ENCODE measurements around the gene SRP14.
"Not testable (repeated sequence)": the region's sequence is repeated elsewhere in the genome, so short reads cannot be mapped to it uniquely, and the experiment has no call there.

SRP14 gene, protein sequence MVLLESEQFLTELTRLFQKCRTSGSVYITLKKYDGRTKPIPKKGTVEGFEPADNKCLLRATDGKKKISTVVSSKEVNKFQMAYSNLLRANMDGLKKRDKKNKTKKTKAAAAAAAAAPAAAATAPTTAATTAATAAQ

DNA sequence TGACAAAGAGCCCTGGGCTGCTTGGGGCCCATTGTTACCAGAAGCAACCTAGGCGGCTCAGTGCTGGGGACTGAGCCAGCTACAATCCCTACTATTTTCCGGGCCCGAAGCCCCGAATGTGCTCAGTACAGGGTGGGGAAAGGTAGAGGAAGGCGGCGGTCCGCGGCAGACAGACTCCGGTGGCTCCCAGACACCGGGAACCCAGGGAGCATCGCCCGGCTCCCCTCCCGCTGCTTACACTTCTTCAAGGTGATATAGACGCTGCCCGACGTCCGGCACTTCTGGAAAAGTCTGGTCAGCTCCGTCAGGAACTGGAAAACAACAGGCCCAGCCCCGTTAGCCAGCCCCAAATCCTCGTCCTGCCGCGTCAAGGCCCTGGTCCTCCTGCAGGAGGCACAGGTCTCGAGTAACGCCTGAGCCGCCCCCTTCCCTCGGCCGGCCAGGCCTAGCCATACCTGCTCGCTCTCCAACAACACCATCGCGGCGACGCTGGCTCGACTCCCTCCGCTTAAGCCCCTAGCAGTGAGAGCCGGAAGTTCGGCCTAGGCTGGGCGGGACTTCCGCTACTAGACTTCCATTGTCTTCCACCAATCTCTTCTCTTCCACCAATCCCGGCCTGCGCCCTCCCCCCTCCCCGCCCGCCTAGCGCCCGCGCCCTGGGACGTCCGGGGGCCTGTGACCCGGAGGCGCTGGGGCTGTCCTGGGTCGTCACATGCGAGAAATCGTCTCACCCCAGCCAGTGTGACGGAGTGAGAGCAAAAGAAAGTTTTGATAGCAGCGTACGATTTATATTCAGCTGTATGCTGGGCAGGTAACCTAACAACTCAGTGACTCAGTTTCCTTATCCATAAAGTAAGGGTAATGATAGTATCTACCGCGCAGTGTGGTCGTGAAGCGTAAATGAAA is at the start of gene SRP14:
Gene SRP14 (minus strand): TSS at position 544 of the 906 bp plus-strand sequence. CDS start 65 bp downstream, at position 479.
- Mint-ChIP-seq H3K36me3 (peaks cover 23% of the 10 kb centered on the region), H3K27ac (peak within 1 kb of the TSS; percentile 99), H3K9me3 (no peaks in the 10 kb centered on the region), H3K4me3 (peak within 1 kb of the TSS; percentile 99), H3K27me3 (no peaks in the 10 kb centered on the region), H3K4me1 (peaks cover 56% of the 10 kb centered on the region)

DNA sequence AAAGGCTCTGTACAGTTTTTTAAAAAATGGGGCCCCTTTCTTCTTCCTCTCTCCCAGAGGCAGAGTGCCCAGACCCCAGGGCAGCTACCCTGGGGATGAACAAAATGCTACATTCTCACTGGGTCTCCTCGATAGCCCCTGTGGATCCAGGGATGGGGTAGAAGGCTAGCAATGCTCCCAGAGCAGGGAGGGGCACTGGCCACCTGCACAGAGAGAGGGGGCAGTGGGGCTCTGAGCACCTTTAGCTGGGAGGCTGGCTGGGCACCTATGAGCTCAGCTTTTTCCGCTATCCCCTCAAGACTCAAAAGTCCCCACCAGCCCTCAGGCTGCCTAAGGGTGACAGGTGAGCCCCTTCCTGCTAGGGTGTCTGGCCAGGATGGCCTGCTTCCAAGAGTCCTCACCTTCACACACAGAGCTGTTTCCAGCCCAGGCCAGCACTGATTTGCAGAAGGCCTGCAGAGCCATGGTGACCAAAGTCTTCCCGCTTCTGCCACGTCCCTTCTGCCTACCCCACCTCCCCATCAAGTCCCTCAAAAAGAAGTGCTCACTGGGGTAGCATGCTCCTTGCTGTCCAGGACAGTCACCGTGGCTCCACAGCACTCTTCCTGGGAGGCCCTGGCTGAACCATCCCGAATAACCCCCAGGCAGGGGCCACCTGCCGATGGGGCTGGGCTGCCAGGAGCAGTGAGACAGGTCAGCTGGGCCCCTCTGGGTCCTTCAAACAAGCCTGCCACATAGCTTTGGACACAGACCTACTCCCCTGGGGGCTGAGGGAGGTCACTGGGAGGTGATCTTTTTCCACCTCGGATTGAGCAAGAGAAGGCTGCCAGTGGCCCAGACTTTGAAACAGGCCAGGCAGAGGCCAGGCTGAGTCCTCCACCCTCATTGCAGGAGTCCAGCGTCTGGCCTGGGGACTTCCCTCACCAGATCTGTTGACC is 49.3 kb upstream of the SRP14 start:
- no peak overlapping the region for H3K27ac Mint-ChIP-seq
- no peaks in the 10 kb centered on the region for H3K36me3 Mint-ChIP-seq

DNA sequence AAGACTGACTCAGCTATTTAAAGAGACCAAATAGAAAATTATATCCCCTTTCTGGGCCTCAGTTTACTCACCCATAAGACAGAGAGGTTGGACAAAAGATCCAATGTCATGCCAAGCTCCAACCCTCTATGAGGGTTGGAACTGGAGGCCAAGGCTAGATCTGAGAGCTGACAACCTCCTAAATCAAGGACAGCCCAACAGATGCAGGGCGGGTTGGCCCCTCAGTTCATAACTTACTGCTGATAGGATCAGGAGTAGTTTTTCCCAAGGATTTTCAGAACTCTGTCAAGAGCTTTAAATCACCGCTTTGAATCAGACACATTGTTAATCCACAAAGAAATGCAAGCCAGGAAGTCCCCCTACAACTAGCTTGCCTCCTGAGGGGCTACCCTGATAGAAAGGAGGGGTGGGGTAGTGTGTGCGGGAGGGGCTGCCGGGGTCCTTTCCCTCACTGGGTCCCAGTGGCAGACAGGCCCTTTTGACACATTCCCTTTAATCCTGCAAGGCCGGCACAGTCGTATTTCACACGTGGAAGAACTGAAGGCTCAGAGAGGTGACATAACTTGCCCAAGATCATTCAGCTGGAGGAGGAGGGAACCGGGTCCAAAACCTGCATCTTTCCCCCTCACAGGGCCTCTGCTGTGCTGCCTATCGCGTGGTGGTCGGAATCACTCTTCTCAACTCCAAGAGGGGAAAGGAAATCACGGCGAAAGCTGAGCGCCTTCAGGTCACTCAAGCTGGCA is 48.3 kb upstream of the SRP14 start:
- Mint-ChIP-seq H3K36me3 (no peaks in the 10 kb centered on the region), H3K27ac (no peak overlapping the region), H3K9me3 (no peaks in the 10 kb centered on the region), H3K4me1 (peaks cover 11% of the 10 kb centered on the region), H3K27me3 (peaks cover 5% of the 10 kb centered on the region), H3K4me3 (no peak overlapping the region)

More for the DNA sequence above, 49.3 kb upstream of the SRP14 start:
- Mint-ChIP-seq H3K4me3 (no peak overlapping the region), H3K9me3 (no peaks in the 10 kb centered on the region), H3K4me1 (peaks cover 4% of the 10 kb centered on the region), H3K27me3 (peaks cover 5% of the 10 kb centered on the region)

DNA sequence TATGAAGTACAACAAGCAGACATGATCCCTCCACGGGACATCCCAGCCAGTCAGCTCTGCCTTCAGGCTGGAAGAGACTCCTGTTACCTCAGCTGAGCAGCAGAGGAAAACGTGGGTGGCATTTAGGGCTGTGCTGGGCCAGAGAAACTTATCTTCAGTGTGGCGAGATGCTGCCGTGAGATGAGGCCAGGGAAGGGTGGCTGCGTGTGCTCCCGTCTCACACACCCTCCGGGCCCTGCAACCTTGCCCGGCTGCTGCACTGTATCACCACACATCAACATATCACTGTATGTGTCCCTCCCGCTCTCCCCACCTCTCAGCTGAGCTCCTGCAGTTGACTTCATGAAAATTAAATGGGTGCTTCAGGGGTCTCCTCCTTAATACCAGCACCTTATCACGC is 46.3 kb upstream of the SRP14 start:
- Mint-ChIP-seq H3K27ac (no peak overlapping the region), H3K4me1 (peaks cover 31% of the 10 kb centered on the region), H3K36me3 (no peaks in the 10 kb centered on the region), H3K9me3 (no peaks in the 10 kb centered on the region), H3K4me3 (no peak overlapping the region), H3K27me3 (peaks cover 9% of the 10 kb centered on the region)

DNA sequence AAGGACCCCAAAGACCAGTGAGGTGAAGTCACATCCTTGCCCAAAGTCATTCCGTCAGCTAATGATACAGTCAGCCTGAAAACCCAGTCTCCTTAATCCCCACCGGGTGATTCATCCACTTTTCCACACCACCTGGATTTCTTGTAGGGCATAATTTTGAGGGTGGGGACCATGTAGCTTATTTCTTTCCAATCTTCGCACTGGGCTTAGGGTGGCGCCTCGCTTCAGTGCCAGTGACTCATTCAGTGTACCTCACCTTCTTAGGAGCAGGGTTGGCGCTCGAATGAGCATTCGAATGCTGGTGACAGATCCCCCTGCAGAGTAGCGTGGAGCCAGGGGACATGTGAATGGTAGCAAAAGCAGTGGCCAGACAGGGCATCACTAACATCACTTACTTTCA is 45.7 kb upstream of the SRP14 start:
- Mint-ChIP-seq H3K27me3 (peaks cover 9% of the 10 kb centered on the region), H3K27ac (no peak overlapping the region), H3K9me3 (no peaks in the 10 kb centered on the region), H3K4me1 (peaks cover 34% of the 10 kb centered on the region), H3K36me3 (no peaks in the 10 kb centered on the region), H3K4me3 (no peak overlapping the region)

DNA sequence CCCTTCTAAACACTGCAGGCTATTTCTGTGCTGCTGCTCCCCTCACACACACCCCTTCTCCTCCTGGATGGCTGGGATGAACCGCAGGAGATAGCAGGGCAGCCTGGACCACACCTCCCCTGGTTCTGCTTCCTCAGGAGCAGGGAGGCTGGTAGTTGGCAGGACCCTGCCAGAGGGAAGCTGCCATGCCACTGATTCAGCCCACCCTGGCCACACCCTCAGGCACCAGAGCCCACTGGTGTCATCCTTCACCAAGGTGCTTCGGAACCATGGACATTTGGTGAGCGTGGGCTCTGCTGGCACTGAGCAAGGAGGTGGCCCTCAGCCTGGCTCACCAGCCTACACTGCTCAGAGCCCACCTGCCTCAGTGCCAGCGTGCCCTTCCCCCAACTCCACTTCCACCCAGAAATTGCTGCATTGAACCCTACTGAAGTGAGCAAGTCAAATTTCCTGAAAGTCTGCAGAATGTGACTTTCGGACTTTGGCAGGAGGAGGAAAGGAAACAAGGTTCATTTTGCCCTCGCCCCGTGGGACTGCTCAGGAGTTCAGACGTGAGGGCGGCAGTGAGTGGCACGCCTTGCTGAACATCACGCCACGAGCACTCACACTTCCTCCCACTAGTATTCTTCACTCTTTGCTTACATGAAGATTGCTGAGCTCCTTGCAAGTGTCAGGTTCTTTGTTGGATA is 43.4 kb upstream of the SRP14 start:
- Mint-ChIP-seq H3K4me3 (peak overlapping the region; percentile 70), H3K27ac (no peak overlapping the region), H3K9me3 (no peaks in the 10 kb centered on the region), H3K4me1 (peaks cover 34% of the 10 kb centered on the region), H3K27me3 (peaks cover 9% of the 10 kb centered on the region), H3K36me3 (no peaks in the 10 kb centered on the region)

DNA sequence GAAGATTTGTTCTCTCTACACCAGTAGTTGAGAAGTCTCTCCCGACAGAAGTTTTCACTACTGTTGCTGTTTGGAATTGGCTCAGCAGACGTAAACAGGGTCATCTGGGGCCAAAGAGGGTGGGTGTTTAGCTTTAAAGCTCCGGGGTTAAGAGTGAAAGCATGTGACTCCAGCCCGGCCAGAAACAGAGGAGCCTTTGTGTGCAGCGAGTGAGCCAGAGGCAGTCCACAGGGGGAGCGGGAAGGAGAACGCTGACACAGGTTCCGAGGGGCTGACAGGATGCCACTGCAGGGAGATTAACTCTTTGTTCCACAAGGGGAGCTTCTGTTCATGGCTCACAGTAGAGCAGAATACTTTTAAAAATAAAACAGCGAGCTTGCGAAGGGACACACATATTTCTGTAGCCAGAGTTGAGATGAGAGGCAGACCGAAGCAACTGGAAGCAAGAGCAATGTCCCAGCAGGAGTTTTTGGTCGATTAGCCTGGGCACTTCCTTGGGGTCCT is 42.8 kb upstream of the SRP14 start:
- Mint-ChIP-seq H3K27me3 (peaks cover 9% of the 10 kb centered on the region), H3K27ac (peak overlapping the region; percentile 35), H3K4me3 (peak overlapping the region; percentile 70), H3K36me3 (no peaks in the 10 kb centered on the region), H3K9me3 (no peaks in the 10 kb centered on the region), H3K4me1 (peaks cover 34% of the 10 kb centered on the region)

DNA sequence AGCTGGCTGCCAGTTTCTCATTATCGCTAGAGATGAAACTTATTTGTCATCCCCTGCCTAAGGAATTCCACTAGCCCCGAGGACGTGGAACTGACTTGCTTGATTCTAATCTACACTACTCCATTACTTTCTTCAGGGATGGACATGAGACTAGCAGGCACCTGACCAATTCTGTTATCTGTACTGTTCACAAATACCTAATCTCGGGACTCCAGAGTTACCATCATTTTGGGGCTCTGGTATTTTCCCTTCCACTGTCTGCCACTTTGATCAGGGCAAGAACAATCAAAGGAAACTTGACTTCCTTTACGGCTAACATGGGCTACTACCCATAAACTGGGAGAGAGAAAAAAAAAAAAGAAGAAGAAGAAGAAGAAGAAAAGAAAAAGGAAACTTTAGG is 41.9 kb upstream of the SRP14 start:
- H3K4me3 Mint-ChIP-seq: no peak overlapping the region
- H3K27me3 Mint-ChIP-seq: peaks cover 9% of the 10 kb centered on the region
- H3K4me1 Mint-ChIP-seq: peaks cover 34% of the 10 kb centered on the region

DNA sequence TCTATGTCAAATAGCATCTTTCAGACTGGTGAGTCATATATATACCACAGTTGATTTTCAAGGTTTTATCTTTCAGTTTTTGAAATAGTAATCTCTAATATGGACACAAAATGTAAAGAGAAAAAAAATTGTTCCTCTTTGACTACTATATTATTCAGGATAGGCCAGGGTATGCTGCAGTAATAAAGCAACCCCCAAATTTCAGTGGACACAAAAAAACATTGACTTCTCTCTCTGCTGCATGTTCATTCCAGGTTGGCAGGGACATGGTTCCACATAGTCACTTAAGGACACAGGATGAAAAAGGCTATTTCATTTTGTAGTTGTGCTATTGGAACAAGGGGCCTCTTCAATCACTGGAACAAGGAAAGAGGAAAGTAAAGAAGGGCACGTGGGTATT is 41.1 kb upstream of the SRP14 start:
- H3K4me3 Mint-ChIP-seq: no peak overlapping the region
- H3K36me3 Mint-ChIP-seq: no peaks in the 10 kb centered on the region
- peaks cover 34% of the 10 kb centered on the region for H3K4me1 Mint-ChIP-seq
- H3K9me3 Mint-ChIP-seq: no peaks in the 10 kb centered on the region
- H3K27ac Mint-ChIP-seq: no peak overlapping the region
- peaks cover 9% of the 10 kb centered on the region for H3K27me3 Mint-ChIP-seq

More for the DNA sequence above, 41.9 kb upstream of the SRP14 start:
- Mint-ChIP-seq H3K36me3 (no peaks in the 10 kb centered on the region), H3K9me3 (no peaks in the 10 kb centered on the region), H3K27ac (peak overlapping the region; percentile 38)

DNA sequence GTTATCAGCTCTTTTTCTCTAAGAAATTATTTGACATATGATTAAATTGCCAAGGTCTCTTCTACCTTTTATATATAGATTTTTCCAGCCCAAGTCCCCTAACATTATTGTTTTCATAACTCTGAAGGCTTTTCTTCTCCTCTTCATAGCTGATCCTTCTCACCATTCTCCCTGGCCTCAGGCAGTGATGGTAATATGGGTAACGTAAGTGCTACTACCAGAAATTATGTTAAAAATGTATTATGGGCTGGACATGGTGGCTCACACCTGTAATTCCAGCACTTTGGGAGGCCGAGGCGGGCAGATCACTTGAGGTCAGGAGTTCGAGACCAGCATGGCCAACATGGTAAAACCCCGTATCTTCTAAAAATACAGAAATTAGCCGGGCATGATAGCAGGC is 40.5 kb upstream of the SRP14 start:
- Mint-ChIP-seq H3K4me1 (peaks cover 34% of the 10 kb centered on the region), H3K4me3 (no peak overlapping the region), H3K27ac (no peak overlapping the region), H3K9me3 (no peaks in the 10 kb centered on the region), H3K36me3 (no peaks in the 10 kb centered on the region), H3K27me3 (peaks cover 8% of the 10 kb centered on the region)

DNA sequence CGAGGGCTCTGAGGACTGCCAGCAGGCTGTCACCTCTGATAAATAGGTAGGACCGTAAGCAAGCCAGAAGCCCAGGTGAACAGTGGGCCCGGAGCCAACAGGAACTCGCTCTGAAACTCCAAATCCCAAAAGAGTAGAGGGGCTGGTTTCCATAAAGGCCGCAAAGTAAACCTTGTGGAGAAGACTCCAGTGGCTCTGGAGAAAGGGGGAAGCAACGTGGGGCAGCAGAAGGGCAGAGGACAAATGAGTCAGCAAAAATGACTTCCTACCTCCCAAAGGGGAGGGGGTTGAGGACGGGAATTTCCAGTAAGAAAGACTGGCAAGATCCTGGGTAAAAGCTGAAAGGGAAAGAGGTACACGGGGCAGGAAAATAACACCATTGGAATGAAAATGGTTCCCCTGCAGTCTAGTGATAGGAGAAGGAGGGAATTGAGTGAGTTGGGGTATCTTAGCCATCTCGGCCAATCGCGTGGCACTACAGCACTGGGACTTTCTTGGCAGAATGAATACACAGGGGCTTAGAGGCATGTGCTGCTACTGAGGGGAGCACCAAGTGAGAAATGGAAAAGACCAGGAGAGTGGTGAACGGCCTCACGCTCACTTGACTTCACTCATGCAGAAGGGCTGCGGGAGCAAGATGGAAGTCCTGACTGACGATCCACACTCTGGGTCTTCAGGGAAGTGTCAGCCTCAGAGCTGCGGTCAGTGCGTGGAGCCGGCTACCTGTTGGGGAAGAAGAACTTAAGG is 36.5 kb upstream of the SRP14 start:
- H3K4me3 Mint-ChIP-seq: no peak overlapping the region
- peak overlapping the region; percentile 1 for H3K27ac Mint-ChIP-seq

DNA sequence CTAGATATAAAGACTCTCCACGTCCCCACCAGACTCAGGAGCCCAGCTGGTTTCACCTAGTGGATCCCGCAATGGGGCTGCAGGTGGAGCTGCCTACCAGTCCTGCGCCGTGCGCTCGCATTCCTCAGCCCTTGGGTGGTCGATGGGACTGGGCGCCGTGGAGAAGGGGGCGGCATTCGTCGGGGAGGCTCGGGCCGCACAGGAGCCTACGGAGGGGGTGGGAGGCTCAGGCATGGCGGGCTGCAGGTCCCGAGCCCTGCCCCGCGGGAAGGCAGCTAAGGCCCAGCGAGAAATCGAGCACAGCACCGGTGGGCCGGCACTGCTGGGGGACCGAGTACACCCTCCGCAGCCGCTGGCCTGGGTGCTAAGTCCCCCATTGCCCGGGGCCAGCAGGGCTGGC is 35.7 kb upstream of the SRP14 start:
- H3K4me1 Mint-ChIP-seq, H3K4me3 Mint-ChIP-seq, H3K9me3 Mint-ChIP-seq, H3K27me3 Mint-ChIP-seq, H3K36me3 Mint-ChIP-seq, H3K27ac Mint-ChIP-seq: not testable (repeated sequence)

More for the DNA sequence above, 36.5 kb upstream of the SRP14 start:
- Mint-ChIP-seq H3K36me3 (no peaks in the 10 kb centered on the region), H3K27me3 (peaks cover 2% of the 10 kb centered on the region), H3K4me1 (peaks cover 14% of the 10 kb centered on the region), H3K9me3 (no peaks in the 10 kb centered on the region)

DNA sequence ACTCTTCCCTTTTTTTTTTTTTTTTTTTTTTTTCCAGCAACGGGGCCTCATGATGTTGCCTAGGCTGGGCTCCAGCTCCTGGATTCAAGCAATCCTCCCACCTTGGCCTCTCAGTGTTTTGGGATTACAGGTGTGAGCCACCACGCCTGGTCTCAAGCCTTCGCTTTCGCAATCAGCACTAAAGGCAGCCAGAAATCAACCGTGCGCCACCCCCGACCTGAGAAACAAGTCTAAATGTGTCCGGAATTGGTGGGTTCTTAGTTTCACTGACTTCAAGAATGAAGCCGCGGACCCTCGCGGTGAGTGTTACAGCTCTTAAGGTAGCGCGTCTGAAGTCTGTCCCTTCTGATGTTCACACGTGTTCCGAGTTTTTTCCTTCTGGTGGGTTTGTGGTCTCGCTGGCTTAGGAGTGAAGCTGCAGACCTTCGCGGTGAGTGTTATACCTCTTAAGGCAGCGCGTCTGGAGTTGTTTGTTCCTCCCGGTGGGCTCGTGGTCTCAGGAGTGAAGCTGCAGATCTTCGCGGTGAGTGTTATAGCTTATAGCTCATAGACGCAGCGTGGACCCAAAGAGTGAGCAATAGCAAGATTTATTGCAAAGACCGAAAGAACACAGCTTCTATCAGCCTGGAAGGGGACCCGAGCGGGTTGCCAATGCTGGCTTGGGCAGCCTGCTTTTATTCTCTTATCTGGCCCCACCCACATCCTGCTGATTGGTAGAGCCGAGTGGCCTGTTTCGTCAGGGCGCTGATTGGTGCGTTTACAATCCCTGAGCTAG is 34.9 kb upstream of the SRP14 start:
- peak overlapping the region; percentile 47 for H3K27ac Mint-ChIP-seq
- H3K36me3 Mint-ChIP-seq, H3K4me1 Mint-ChIP-seq, H3K9me3 Mint-ChIP-seq, H3K27me3 Mint-ChIP-seq: not testable (repeated sequence)
- H3K4me3 Mint-ChIP-seq: peak overlapping the region; percentile 76
